A549 (cell line): Measurements from ENCODE around the gene MRPS18B. TPM values are rescaled to one million over a fixed set of nuclear protein-coding genes. Genes with fewer than 3 reads are reported as not detected.

Source experiments
- ATAC-seq, 2 experiments: fragments of 200-7000 bp in 1 of 2; fragments of >200 bp in 1 of 2; cut with Nextera tagmentation in 1 of 2; cut with Tn5 transposase in 1 of 2; 3 replicates each; pipeline versions ENCODE4 v1.8.0 to v1.9.1; 2018 to 2020; ENCODE audit warnings: mild to moderate bottlenecking in 1 of 2, moderate library complexity in 1 of 2
- CTCF ChIA-PET: fragments of 300-600 bp; sonication (Branson Sonifier 250); formaldehyde crosslinking; extraction: SDS; loops from one replicate; lab custom pipeline; 2021; ENCODE audit warnings: antibody characterized with exemption, inconsistent platforms; lab: Yijun Ruan, JAX
- POLR2A ChIA-PET: fragments of 350-600 bp; formaldehyde crosslinking; extraction: SDS; loops from one replicate; lab custom pipeline; 2021; ENCODE audit warnings: antibody characterized with exemption, inconsistent platforms; lab: Yijun Ruan, JAX
- DNase-seq, 2 experiments: peaks; one replicate each; pipeline versions ENCODE4 v3.0.0 to v3.0.0-alpha.2; 2011 to 2016; ENCODE audit warnings: low read depth in 1 of 2, low spot score in 1 of 2
- FAIRE-seq: peaks from 2 replicates; lab custom pipeline; 2011; peaks lifted over from hg19 to GRCh38; lab: Jason Lieb, UNC
- H3K27ac ChIP-seq, 2 experiments: fragments of >200 bp; sonication (Bioruptor Twin); formaldehyde crosslinking; 3 replicates each; pipeline ENCODE4 v1.5.1; 2016 to 2017
- H3K4me1 ChIP-seq: fragments of >200 bp; sonication (Bioruptor Twin); formaldehyde crosslinking; 3 replicates; pipeline ENCODE4 v1.6.1; 2016
- H3K4me2 ChIP-seq: fragments of >200 bp; sonication (Bioruptor Twin); formaldehyde crosslinking; 3 replicates; pipeline ENCODE4 v1.6.1; 2016
- H3K4me3 ChIP-seq: fragments of >200 bp; sonication (Bioruptor Twin); formaldehyde crosslinking; 3 replicates; pipeline ENCODE4 v1.5.1; 2016
- H3K9me3 ChIP-seq: fragments of >200 bp; sonication (Bioruptor Twin); formaldehyde crosslinking; 3 replicates; pipeline ENCODE4 v1.6.1; 2016
- BHLHE40 ChIP-seq: IDR thresholded peaks from 2 replicates; pipeline ENCODE4 v1.6.1; 2012; ENCODE audit warnings: low read depth, low read length, inconsistent platforms
- CBX8 ChIP-seq: fragments of 200-600 bp; sonication (generic); IDR thresholded peaks from 2 replicates; pipeline ENCODE4 v1.6.1; 2016
- CHD2 ChIP-seq: fragments of 150-350 bp; IDR thresholded peaks from 2 replicates; pipeline ENCODE4 v1.6.1; 2014; ENCODE audit warnings: low read length; ENCODE audit not compliant: partially characterized antibody
- CHD4 ChIP-seq: fragments of 200-600 bp; sonication (generic); IDR thresholded peaks from 2 replicates; pipeline ENCODE4 v1.6.1; 2016; ENCODE audit warnings: antibody characterized with exemption, mild to moderate bottlenecking, borderline replicate concordance
- EHF ChIP-seq: fragments of 250-450 bp; sonication (Bioruptor Pico); IDR thresholded peaks from 2 replicates; pipeline ENCODE4 v1.5.0; 2020; ENCODE audit warnings: mild to moderate bottlenecking
- FOSL2 ChIP-seq, 2 experiments: fragments of 450-650 bp in 1 of 2; fragments of >200 bp in 1 of 2; sonication (Bioruptor Twin) in 1 of 2; formaldehyde crosslinking; IDR thresholded peaks; 2 replicates each; pipeline versions ENCODE4 v1.5.0 to v1.6.1; 2016 to 2020; ENCODE audit warnings: mild to moderate bottlenecking in 1 of 2, moderate library complexity in 1 of 2
- HDAC2 ChIP-seq: fragments of 200-600 bp; sonication (generic); IDR thresholded peaks from 2 replicates; pipeline ENCODE4 v1.6.1; 2016
- HOXA7 ChIP-seq: fragments of 250-450 bp; sonication (Bioruptor Pico); IDR thresholded peaks from 2 replicates; pipeline ENCODE4 v1.5.0; 2020; ENCODE audit warnings: mild to moderate bottlenecking, moderate library complexity
- HOXB13 ChIP-seq: fragments of 250-450 bp; sonication (Bioruptor Pico); IDR thresholded peaks from 2 replicates; pipeline ENCODE4 v1.5.0; 2020; ENCODE audit warnings: low read depth, mild to moderate bottlenecking, moderate library complexity
- JUN ChIP-seq, 2 experiments: fragments of >200 bp; sonication (Bioruptor Twin); formaldehyde crosslinking; IDR thresholded peaks; 2 replicates in 1 of 2; 3 replicates in 1 of 2; pipeline ENCODE4 v1.6.1; 2016 to 2017
- MYC ChIP-seq: IDR thresholded peaks from 2 replicates; pipeline ENCODE4 v1.6.1; 2012; ENCODE audit warnings: mild to moderate bottlenecking, inconsistent platforms, low read length, improper control_type of control experiment, borderline replicate concordance
- NPAS2 ChIP-seq: fragments of 250-450 bp; sonication (Bioruptor Pico); IDR thresholded peaks from 2 replicates; pipeline ENCODE4 v1.8.0; 2022; ENCODE audit warnings: mild to moderate bottlenecking, moderate library complexity, borderline replicate concordance
- NR3C1 ChIP-seq: fragments of >200 bp; sonication (Bioruptor Twin); formaldehyde crosslinking; IDR thresholded peaks from 3 replicates; pipeline ENCODE4 v1.6.1; 2017
- PHF8 ChIP-seq: fragments of 200-600 bp; sonication (generic); IDR thresholded peaks from 2 replicates; pipeline ENCODE4 v1.6.1; 2016; ENCODE audit warnings: low read depth, mild to moderate bottlenecking, antibody characterized with exemption, moderate library complexity, borderline replicate concordance
- POLR2AphosphoS2 ChIP-seq: conservative IDR thresholded peaks from 2 replicates; pipeline ENCODE4 v1.6.1; 2012; ENCODE audit warnings: low read length, improper control_type of control experiment, inconsistent platforms
- RAD21 ChIP-seq, 2 experiments: fragments of >200 bp in 1 of 2; sonication (Bioruptor Twin) in 1 of 2; formaldehyde crosslinking in 1 of 2; IDR thresholded peaks in 1 of 2; conservative IDR thresholded peaks in 1 of 2; 2 replicates in 1 of 2; 3 replicates in 1 of 2; pipeline ENCODE4 v1.6.1; 2012 to 2018; ENCODE audit warnings: inconsistent platforms in 1 of 2
- RARB ChIP-seq: fragments of 250-450 bp; sonication (Bioruptor Pico); IDR thresholded peaks from 2 replicates; pipeline ENCODE4 v1.8.0; 2021; ENCODE audit warnings: mild to moderate bottlenecking, moderate library complexity
- RCOR1 ChIP-seq: fragments of 150-350 bp; IDR thresholded peaks from 2 replicates; pipeline ENCODE4 v1.6.1; 2014; ENCODE audit warnings: antibody characterized with exemption, low read length, low read depth
- RNF2 ChIP-seq: fragments of 200-600 bp; sonication (generic); IDR thresholded peaks from 2 replicates; pipeline ENCODE4 v1.6.1; 2016; ENCODE audit warnings: low read depth, mild to moderate bottlenecking, antibody characterized with exemption, moderate library complexity, borderline replicate concordance
- SMC3 ChIP-seq: fragments of >200 bp; sonication (Bioruptor Twin); formaldehyde crosslinking; IDR thresholded peaks from 3 replicates; pipeline ENCODE4 v1.6.1; 2018; ENCODE audit warnings: inconsistent platforms
- SREBF2 ChIP-seq: fragments of 450-650 bp; IDR thresholded peaks from 2 replicates; pipeline ENCODE4 v1.6.1; 2014; ENCODE audit warnings: mild to moderate bottlenecking, moderate library complexity
- TFCP2L1 ChIP-seq: fragments of 250-450 bp; sonication (Bioruptor Pico); IDR thresholded peaks from 2 replicates; pipeline ENCODE4 v1.5.0; 2021; ENCODE audit warnings: mild to moderate bottlenecking
- TP53 ChIP-seq: fragments of 250-450 bp; sonication (Bioruptor Pico); IDR thresholded peaks from 2 replicates; pipeline ENCODE4 v1.5.0; 2021; ENCODE audit warnings: mild to moderate bottlenecking, moderate library complexity
- ZC3H11A ChIP-seq: fragments of 450-650 bp; IDR thresholded peaks from 2 replicates; pipeline ENCODE4 v1.6.1; 2014; ENCODE audit warnings: antibody characterized with exemption, mild to moderate bottlenecking
- ZFP36 ChIP-seq: fragments of 450-650 bp; IDR thresholded peaks from 2 replicates; pipeline ENCODE4 v1.6.1; 2014; ENCODE audit warnings: borderline replicate concordance; ENCODE audit not compliant: partially characterized antibody
- ZNF302 ChIP-seq: fragments of 250-450 bp; sonication (Bioruptor Pico); IDR thresholded peaks from 2 replicates; pipeline ENCODE4 v1.9.0; 2021; ENCODE audit warnings: inconsistent platforms, mild to moderate bottlenecking, moderate library complexity
- WGBS: methylation state at CpG from one replicate; pipeline ENCODE4 v1.1.6; 2017; ENCODE audit errors: missing lambda C conversion rate; 5-methylcytosine and 5-hydroxymethylcytosine counted together
- polyA plus RNA-seq, 4 experiments: library from polyadenylated mRNA; depleted of rRNA in 3 of 4; stranded (reverse); fragments of >200 nt; fragmentation: RNase III in 1 of 4; extraction: RNeasy Plus Mini Kit Qiagen cat#74134 plus additional on column Dnase treatment in 1 of 4; gene quantifications; 2 replicates in 3 of 4; 3 replicates in 1 of 4; pipeline ENCODE4 v1.2.3, GENCODE V29; 2011 to 2017
- TF ChIP-seq, protein P1 (sequence below): fragments of >200 bp; sonication (Bioruptor Twin); formaldehyde crosslinking; IDR thresholded peaks from 2 replicates; pipeline ENCODE4 v1.6.1; 2016
- TF ChIP-seq, protein P2 (sequence below): fragments of >200 bp; sonication (Bioruptor Twin); formaldehyde crosslinking; IDR thresholded peaks from 3 replicates; pipeline ENCODE4 v1.6.1; 2016
- TF ChIP-seq, protein P3 (sequence below): IDR thresholded peaks from 2 replicates; pipeline ENCODE4 v1.6.1; 2012; ENCODE audit warnings: low read depth, borderline replicate concordance

MRPS18B gene
- polyA plus RNA-seq, 2 of the 4 experiments (the other 2 are of a cell fraction): 85.3 to 91.1 TPM

DNA sequence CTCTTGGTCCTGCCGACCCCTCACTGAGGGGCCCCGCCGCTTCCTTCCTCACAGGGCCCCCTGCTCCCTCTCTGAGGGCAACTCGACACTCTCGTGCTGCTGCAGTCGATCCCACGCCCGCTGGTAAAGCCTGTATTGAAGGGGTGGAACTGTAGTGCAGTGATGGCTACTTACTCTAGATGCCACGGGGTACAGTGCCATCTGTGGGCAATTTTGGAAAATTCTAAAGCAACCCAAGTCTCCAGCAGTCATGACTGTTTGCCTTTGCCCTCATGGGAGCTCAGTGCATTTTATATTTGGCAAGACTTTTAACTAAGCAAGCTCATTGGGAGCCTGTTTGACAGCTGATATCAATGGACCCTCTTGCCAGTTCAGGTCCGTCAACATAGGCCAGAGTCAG lies 22.8 kb downstream of the MRPS18B start:
- H3K4me3 ChIP-seq: no peak overlapping the region
- no peak overlapping the region for H3K4me2 ChIP-seq
- no peaks in the 10 kb centered on the region for H3K9me3 ChIP-seq
- POLR2A ChIA-PET: no interaction called here
- no peak for DNase-seq
- no peaks in the 10 kb centered on the region for H3K4me1 ChIP-seq
- WGBS: 81% methylated on average over 8 of the region's 10 CpGs
- CTCF ChIA-PET: interaction anchor here (0.6 to 2.1 kb wide), 4 partner anchors 10 to 32 kb away, joined by 3 to 5 read pairs (median 3); partner anchors contain the start of gene DHX16
- no peak overlapping the region for H3K27ac ChIP-seq
- TF ChIP-seq RAD21 (conservative IDR thresholded peaks at IDR 0.05 in 1 of 2, IDR thresholded peaks at IDR 0.05 in 1 of 2) (0 out of 5 replicates have a peak, but pooled peaks of 1 of the 2 experiments have one; percentile 7), JUN (IDR thresholded peaks at IDR 0.05) (no peak), RNF2 (no peak)
- TF ChIP-seq, all 56 proteins: peak for 1
- ATAC-seq: peak; percentile 76
- no peak for FAIRE-seq

DNA sequence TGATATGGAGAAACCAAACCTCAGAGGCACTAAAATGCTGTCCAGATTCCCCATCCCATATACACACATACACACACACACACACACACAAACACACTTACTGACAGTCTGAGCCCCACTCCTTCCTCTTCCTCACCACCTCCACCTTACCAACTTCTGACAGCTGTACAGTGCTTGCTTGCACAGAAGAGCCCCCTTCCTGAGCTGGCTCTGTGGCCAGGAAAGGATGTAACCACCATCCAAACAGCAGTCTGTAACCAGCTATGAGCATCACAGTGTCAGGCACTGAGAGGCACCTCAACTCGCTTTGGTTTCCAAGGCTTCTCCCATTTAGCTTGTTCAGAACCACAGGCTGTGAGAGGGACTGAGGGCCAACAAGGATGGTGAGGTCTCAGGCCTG lies 23.4 kb downstream of the MRPS18B start:
- POLR2A ChIA-PET: no interaction called here
- Histone ChIP-seq H3K27ac (no peak overlapping the region), H3K9me3 (no peaks in the 10 kb centered on the region), H3K4me1 (0 out of 3 replicates have a peak, but pooled peaks cover under 1% of the 10 kb centered on the region), H3K4me2 (no peak overlapping the region), H3K4me3 (no peak overlapping the region)
- DNase-seq (no peak), FAIRE-seq (no peak), ATAC-seq (no peak)
- CTCF ChIA-PET: interaction anchor here (0.6 to 2.1 kb wide), 5 partner anchors 11 to 96 kb away, joined by 3 to 5 read pairs (median 3); partner anchors contain the start of gene DHX16
- 100% methylated on average over 1 of the region's 1 CpG for WGBS
- TF ChIP-seq CHD2 (no peak), SMC3 (no peak), CBX8 (no peak), HOXB13 (no peak), POLR2AphosphoS2 (no peak), PHF8 (no peak), ZNF302 (CRISPR knock-in tag) (no peak), HOXA7 (CRISPR knock-in tag) (no peak), FOSL2 (IDR thresholded peaks at IDR 0.05) (no peak), FOSL2 (CRISPR knock-in tag; IDR thresholded peaks at IDR 0.05) (no peak), TFCP2L1 (no peak), BHLHE40 (no peak), EHF (CRISPR knock-in tag) (no peak), HDAC2 (no peak), SREBF2 (no peak), MYC (no peak), NPAS2 (no peak), RARB (CRISPR knock-in tag) (no peak)
- TF ChIP-seq, protein P1, sequence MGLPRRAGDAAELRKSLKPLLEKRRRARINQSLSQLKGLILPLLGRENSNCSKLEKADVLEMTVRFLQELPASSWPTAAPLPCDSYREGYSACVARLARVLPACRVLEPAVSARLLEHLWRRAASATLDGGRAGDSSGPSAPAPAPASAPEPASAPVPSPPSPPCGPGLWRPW: no peak
- TF ChIP-seq, protein P2, sequence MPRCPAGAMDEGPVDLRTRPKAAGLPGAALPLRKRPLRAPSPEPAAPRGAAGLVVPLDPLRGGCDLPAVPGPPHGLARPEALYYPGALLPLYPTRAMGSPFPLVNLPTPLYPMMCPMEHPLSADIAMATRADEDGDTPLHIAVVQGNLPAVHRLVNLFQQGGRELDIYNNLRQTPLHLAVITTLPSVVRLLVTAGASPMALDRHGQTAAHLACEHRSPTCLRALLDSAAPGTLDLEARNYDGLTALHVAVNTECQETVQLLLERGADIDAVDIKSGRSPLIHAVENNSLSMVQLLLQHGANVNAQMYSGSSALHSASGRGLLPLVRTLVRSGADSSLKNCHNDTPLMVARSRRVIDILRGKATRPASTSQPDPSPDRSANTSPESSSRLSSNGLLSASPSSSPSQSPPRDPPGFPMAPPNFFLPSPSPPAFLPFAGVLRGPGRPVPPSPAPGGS: no peak

DNA sequence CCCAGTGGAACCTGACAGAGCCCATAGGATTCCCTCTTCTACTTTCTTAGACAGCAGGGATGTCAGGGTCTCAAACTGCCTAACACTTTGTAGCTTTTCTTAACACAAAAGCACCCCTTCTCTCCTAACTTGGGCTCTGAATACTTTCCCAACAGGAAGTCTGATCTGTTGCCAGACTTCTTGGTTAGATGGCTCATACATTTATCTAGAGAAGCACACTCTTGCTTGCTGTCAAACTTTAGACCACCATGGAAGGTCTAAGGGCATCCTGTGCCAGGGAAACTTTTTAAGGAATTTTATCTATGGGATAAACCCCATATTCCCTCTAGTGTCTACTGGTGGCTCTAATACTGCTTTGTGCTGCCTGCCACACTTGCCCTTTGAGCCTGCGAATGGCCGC lies 26.0 kb downstream of the MRPS18B start:
- DNase-seq: no peak
- CTCF ChIA-PET: interaction anchor here (1.0 to 1.3 kb wide), 2 partner anchors 29 to 272 kb away, joined by 3 to 6 read pairs; partner anchors contain the start of gene DHX16
- POLR2A ChIA-PET: interaction anchor here (0.7 kb wide), 1 partner anchor 789 kb away, joined by 5 read pairs; no protein-coding TSS in a partner anchor
- FAIRE-seq: no peak
- no peak overlapping the region for H3K27ac ChIP-seq
- 90% methylated on average over 2 of the region's 2 CpGs for WGBS
- TF ChIP-seq BHLHE40 (no peak), ZFP36 (no peak), PHF8 (no peak), TP53 (CRISPR knock-in tag) (no peak), RCOR1 (no peak), HOXA7 (CRISPR knock-in tag) (no peak), CHD4 (no peak), NR3C1 (no peak), EHF (CRISPR knock-in tag) (no peak), ZC3H11A (no peak)
- TF ChIP-seq, protein P3, sequence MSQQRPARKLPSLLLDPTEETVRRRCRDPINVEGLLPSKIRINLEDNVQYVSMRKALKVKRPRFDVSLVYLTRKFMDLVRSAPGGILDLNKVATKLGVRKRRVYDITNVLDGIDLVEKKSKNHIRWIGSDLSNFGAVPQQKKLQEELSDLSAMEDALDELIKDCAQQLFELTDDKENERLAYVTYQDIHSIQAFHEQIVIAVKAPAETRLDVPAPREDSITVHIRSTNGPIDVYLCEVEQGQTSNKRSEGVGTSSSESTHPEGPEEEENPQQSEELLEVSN: no peak
- no peak for ATAC-seq
- no peaks in the 10 kb centered on the region for H3K9me3 ChIP-seq
- no peak overlapping the region for H3K4me2 ChIP-seq
- H3K4me1 ChIP-seq: peaks cover 9% of the 10 kb centered on the region
- no peak overlapping the region for H3K4me3 ChIP-seq
